IPS DF 19.7 (cell line): ENCODE measurements around the gene NDUFS6.

Experiments
- DNase-seq: peaks from one replicate; pipeline ENCODE4 v3.0.0-alpha.2; 2013; ENCODE audit warnings: low read depth, low spot score

Gene NDUFS6

GRCh38 chr5:1765141-1765879, 35.9 kb upstream of the NDUFS6 start:
- DNase-seq = no peak

GRCh38 chr5:1765880-1766235, 35.3 kb upstream of the NDUFS6 start:
- no peak for DNase-seq

- no peak for DNase-seq
These were observed 33.5 kb upstream of the NDUFS6 start for GRCh38 chr5:1767524-1768282.

- no peak for DNase-seq
These were observed 32.8 kb upstream of the NDUFS6 start for GRCh38 chr5:1768283-1769000.

DNA sequence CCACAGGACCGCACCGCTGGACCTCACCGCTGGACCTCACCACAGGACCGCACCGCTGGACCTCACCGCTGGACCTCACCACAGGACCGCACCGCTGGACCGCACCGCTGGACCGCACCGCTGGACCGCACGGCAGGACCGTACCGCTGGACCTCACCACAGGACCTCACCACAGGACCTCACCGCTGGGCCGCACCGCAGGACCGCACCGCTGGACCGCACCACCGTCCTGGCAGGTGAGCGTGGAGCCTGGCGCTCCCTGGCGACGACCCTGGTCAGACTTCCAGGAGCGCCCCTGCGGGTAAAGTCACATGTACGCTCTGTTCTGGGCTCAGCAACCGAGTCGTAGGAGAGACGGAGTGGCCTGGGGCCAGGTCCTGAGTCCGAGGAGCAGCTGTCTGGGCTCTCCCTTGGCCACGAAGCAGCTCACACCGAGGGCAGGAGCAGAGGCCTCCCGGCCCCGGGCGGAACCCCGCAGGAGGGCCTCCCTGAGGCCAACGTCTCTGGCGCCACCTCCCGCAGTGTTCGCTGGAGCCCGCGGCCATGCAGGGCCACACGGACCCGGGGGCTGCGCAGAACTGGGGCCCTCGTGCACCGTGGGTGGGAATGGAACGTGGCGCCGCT, 32.1 kb upstream of the NDUFS6 start:
- no peak for DNase-seq

GRCh38 chr5:1769752-1770442, 31.3 kb upstream of the NDUFS6 start:
- no peak for DNase-seq

DNA sequence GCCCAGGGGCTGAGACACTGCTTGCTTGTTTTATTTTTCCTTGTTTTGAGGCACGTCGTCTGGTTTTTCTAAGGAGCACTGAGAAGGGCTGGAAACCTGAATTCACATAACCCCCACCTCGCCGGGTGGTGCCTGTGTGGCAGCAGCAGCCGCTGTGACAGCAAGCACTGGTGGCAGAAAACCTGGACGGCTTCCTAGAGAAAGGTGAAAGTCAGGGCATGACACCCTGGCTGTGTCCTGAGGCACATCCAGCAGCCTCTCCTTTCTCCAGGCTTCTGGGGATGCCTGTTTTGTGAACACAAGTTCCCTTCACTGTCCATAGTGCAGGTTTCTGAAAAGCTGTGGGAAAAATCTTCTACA, 30.8 kb upstream of the NDUFS6 start:
- no peak for DNase-seq

GRCh38 chr5:1771149-1772065, 29.8 kb upstream of the NDUFS6 start:
- no peak for DNase-seq

DNA sequence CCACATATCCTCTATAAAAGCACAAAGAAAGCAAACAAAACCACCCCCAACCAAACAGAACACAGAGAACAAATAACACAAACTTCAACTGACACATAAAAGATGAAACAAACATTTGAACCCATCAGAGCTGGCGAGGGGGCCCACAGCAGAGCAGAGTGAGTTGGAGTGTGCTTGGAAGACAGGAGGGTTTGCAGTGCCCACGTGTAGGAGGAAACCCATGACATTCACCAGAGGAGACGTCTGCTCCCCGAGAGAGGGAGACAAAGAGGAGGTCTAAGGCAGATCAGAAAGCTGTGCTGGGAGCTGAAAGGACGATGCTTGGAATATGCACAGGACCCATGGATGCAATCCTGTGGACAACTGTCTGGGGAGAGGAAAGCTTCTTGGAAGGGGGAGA, 28.6 kb upstream of the NDUFS6 start:
- DNase-seq = no peak

DNA sequence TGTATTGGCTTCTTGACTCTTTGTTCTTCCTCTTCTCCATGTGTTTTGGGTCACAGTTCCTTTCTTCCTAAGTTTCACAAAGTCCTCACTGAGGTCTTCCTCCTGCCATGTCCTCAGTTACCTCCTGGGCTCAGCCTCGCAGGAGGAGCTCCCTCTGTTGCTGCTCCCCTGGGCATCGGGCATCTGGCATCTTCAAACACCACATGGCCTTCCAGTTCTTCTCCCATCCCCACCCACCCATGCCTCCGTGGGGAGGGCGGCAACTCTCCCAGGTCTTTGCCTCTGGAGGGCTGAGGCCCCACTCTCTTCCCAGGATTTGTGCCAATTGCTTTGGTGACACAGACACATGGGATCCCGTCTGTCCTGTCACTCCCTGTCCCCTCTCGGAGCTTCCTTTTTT, 24.4 kb upstream of the NDUFS6 start:
- DNase-seq = no peak

DNA sequence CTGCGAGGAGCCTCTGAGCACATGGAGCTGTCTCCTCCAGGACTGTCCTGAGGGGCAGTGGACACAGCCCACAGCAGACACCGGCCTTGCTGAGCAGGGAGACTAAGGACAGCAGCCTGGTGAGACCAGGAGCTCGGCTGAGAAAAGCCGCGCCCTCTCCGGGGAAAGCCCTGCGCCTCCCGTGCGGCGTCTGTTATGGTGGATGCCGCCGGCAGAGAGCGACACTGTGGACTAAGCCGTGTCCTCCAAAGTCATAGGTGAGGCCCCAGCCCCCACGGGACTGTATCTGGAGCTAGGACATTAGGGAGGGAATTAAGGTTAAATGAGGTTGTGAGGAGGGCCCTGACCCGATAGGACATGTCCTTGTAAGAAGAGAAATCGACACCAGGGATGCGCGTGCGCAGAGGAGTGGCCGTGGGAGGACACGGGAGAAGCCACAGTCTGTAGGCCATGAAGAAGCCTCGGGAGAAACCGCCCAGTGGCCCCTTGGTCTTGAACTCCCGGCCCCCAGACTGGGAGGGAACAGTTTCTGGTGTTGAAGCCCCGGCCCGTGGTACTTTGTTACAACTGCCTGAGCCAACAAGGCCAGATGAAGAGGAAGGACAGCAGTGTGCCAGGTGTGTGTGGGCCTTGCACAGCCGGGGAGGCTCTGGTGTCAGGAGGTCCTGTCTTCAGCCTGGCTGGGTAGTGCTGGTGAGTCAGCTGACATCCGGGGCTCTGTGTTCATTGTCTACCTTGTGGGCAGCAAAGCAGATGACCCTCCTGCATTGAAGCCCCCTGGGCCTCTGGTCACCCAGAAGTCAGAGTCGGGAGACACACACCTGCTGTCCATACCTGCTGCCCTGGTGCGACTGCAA, 23.7 kb upstream of the NDUFS6 start:
- DNase-seq = no peak

DNA sequence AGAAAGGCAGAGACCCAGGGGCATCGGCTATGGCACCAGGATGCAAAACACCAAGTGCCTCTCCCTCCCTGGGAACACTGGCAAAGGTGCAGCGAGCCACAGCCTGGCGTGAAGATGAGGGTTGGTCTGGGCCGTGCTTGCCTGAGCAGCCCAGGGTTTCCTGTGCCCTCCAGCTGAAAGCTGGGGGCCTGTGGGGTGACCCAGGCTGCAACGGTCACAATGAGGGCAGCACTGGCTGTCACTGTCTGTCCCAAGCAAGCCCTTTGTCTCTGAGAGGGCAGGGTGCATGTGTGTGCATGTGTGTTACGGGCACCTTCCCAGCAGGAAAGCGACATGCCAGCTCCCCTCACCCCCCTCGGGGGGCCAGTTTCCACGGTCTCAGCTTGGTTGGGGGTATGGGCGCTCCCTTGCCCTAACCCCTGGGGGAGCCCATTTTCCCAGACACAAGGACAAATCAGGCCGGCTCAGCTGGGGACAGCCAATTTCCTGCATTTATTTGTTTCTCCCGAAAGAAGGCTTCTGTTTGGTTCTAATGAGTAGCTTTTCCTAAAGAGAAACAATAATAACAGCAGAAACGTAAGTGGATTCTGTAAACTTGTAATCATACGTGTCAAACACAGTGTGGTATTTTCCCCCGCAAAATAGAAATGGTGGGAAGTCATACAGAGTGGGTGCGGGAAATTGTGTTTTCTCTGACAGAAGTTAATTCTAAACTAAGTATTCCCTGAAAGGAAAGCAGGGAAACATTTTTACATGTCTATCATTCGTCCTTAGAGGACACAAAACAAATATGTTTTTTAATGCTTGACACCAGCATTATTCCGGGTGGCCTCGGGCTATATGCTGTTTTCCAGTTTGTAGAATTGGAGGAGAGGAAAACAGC, 22.8 kb upstream of the NDUFS6 start:
- no peak for DNase-seq

GRCh38 chr5:1779021-1779680, 22.1 kb upstream of the NDUFS6 start:
- DNase-seq = no peak

- DNase-seq = no peak
These were observed 21.2 kb upstream of the NDUFS6 start for GRCh38 chr5:1779782-1780613.

DNA sequence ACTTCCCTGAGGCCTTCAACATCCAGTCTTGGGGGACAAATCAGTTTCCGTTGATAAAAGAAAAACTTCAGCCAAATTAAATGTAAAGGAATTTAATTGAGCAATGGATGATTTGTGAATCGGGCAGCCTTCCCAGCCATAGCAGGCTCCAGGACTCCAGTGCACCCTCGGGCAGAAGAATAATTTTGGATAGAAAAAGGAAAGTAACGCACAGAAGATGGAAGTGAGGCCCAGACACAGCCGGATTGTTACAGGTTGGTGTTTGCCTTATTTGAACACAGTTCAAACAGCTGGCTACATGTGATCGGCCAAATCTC, 20.6 kb upstream of the NDUFS6 start:
- DNase-seq = no peak

- no peak for DNase-seq
These were observed 20.1 kb upstream of the NDUFS6 start for GRCh38 chr5:1781107-1781506.

DNA sequence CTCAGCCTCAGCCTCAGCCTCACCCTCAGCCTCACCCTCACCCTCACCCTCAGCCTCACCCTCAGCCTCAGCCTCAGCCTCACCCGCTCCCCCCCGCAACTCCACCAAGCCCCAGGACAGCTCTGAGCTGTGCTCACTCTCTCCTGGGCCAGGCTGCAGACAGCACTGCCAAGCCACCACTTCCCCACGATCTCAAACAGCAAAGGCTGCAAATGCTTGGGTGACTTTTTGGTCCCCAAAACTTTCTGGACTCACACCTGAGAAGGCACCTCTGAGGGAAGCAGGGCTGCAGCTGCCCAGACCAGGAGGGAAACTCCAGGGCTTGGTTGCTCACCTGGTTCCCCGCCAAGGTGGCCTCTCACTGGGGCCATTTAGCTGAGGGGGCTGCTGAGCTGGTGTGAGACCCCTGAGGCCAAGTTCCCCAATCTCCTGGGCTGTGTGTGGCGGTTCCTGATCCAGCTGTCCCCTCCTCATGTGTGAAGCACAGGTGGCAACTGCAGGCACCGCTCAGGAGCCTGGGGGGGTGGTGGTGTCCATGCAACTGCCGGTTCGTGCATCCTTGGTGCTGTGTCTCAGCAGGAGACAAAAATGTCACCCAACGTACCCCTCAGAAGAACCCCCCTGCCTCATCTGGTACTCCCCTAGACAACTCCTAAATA, 19.4 kb upstream of the NDUFS6 start:
- DNase-seq = no peak
